ENCODE data around the gene ADSL.
"Not testable (repeated sequence)": the region's sequence is repeated elsewhere in the genome, so short reads cannot be mapped to it uniquely, and the experiment has no call there.

ADSL gene

DNA sequence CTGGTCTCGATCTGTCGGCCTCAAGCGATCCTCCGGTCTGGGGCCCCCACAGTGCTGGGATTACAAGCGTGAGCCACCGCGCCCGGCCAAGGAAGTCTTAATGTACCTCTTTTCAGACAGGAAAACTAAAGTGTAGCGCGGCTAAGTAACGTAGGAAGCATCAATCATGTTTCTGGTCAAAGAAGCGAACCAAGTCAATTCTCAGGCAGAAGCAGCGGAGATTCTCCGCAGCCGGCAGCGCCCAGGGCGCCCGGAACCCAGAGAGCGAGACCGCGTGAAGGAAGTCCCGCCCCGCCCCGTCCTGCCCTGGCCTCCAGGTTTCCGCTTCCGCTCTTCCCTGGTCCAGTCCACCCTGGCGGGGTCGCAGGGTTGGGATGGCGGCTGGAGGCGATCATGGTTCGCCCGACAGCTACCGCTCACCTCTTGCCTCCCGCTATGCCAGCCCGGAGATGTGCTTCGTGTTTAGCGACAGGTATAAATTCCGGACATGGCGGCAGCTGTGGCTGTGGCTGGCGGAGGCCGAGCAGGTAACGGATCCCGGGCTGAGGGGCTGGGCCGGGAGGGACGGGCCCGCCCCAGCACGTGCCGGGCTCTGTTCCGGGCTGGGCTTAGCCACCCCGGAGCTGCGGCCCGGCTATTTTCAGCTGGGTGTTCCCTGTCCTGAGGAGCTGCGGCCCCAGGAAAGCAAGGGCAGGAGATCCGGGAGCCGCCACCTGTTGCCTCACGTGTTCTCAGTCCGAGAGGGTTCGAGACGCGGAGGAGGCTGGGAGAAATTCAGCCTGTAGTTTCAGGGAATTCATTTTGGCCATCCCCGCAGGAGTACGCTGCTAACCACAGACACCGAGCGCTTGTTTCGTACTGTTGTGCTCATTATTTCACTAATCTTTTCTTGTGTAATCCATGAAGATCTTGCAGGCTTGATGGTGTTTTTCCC is at the start of gene ADSL:
Gene ADSL (plus strand): TSS at position 316 of the 934 bp plus-strand sequence. CDS start 59 bp downstream, at position 375.
- peak; percentile 94 for DNase-seq

DNA sequence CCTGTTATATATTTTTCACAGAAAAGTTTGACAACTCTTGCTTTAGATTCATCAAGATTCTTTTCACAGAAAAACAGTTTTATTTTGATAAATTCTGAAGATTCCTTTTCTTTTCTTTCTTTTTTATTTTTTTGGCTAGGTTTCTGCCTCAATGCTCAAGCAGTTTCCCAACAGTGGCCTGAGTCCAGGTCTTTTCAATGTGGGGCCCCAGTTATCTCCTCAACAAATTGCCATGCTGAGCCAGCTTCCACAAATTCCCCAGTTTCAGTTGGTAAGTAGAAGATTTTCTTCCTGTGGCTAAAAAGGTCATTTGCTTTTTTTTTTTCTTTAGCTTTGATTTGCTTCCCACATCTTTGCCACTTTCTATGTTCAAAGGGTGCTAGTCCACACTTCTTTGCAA is 46.0 kb upstream of the ADSL start:
- DNase-seq, result no peak

GRCh38 chr22:40300884-40301672 is 45.2 kb upstream of the ADSL start:
- DNase-seq, result no peak

- no peak for DNase-seq
Observed at GRCh38 chr22:40302149-40302548, 44.2 kb upstream of the ADSL start.

GRCh38 chr22:40305625-40306024 is 40.7 kb upstream of the ADSL start:
- no peak for DNase-seq

- no peak for DNase-seq
Observed at GRCh38 chr22:40308999-40309573, 37.2 kb upstream of the ADSL start.

GRCh38 chr22:40309631-40310030 is 36.7 kb upstream of the ADSL start:
- no peak for DNase-seq

- DNase-seq, result peak; percentile 84
Observed at GRCh38 chr22:40310081-40310767, 36.1 kb upstream of the ADSL start.

DNA sequence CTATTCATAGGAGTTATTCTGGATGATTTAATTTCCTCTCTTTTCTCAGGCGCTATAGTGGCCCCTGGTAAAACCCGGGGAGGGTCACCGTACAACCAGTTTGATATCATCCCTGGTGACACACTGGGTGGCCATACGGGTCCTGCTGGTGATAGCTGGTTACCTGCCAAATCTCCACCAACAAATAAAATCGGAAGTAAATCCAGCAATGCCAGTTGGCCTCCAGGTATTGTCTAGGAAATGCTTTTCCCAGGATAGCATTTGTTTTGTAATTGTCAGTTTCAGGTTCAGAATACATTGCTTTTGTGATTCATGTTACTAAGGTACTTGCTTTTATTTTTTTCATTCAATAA is 35.6 kb upstream of the ADSL start:
- DNase-seq, result no peak

DNA sequence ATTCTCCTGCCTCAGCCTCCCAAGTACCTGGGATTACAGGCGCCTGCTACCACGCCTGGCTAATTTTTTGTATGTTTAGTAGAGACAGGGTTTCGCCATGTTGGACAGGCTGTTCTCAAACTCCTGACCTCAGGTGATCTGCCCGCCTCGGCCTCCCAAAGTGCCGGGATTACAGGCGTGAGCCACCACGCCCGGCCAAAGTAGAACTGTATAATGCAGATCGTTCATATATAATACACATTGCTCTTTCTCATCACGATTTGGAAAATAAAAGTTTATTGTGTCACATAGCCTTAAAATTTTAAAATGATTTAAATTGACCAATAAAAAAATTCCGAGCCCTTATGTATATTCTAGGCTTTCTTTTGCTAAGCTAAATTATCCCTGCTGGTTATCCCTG is 34.7 kb upstream of the ADSL start:
- DNase-seq, result not testable (repeated sequence)

DNA sequence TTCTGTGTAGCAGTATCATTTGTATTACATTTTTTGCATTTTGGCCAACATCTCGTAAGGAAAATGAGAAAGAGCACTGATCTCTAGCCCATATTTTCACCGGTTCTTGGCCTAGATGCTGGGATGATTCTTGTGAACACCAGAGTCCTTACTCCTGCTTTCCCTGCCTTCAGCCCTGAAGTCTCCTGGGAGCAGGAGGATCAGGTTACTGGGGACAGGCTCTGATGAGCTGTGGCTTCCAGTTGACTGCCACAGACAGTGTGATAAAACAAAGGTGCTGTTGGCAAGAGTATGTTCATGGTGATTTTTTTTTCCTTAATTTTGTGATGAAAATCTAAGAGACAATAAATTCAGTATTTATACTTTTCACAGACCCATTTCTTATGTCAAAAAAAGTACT is 34.2 kb upstream of the ADSL start:
- DNase-seq, result no peak

DNA sequence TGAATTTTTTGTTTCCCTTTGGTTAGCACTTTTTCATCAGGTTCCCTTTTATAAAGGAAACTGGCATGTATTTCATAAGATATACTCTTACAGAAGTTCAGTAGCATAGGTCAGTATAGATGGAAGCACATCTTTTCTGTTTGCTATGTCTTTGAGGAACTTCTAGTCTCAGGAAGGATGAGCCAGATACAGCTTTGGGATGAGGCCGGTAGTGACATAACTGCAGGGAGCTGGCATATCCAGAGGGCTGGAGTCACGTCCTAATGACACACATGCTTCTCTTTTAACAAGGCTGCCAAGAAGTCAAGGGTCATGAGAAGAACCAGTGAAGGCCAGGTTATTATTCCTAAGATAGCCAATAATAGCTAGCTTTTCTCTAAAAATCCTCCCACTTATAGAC is 33.3 kb upstream of the ADSL start:
- no peak for DNase-seq

DNA sequence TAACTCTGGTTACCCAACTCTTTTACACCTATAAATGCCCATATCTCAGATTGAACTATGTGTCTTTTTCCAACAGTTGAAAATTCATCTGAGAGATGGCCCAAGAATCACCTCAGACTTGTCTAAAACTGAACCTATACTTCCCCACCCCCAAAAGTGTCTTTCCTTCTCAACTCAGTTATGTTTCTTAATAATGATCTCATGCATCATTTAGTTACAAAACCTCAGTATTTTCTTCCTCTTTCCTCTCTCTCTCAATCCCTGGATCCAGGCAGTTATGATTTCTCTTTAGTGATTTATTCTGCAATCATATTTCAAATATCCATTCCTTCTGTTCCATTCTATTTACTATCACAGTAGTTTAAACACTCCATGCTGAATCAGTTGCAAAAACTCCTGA is 32.3 kb upstream of the ADSL start:
- no peak for DNase-seq

DNA sequence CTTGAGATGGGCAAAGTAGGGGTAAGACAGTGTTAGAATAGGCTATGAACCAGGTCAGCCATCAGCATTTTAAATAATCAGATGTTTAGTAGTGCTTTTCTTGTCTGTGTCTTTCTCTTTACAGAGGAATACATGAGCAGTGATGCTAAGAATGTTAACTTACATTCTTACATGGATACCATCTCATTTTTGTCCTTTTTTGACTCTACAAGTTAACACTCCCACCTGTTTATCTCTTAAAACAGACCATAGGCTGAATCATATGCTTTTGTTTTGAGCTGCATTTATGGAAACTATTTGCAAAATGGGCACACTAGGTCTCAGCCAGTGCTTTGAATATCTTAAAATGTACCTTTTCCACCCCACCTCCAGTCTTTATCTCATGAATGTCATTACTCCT is 25.6 kb upstream of the ADSL start:
- no peak for DNase-seq

GRCh38 chr22:40322021-40322420 is 24.3 kb upstream of the ADSL start:
- DNase-seq, result no peak

DNA sequence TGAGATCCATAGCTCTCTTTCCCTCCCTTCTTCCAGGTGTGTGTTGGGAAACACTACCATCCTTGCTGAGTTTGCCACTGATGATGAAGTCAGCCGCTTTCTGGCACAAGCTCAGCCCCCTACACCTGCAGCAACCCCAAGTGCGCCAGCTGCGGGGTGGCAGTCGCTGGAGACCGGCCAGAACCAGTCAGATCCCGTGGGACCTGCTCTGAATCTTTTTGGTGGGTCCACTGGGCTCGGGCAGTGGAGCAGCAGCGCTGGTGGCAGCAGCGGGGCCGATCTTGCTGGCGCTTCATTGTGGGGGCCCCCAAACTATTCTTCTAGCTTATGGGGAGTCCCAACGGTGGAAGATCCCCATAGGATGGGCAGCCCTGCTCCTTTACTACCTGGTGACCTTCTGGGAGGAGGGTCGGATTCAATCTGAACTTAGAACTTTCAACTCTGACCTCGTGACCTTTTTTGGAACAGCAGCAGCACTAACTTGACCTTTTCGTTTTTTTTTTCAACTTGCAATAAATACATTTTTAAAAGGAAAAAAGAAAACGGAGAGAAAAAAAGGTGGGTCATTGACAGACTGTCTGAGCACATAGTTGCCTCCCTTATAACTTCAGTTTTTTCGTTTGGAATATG is 23.4 kb upstream of the ADSL start:
- DNase-seq, result no peak

DNA sequence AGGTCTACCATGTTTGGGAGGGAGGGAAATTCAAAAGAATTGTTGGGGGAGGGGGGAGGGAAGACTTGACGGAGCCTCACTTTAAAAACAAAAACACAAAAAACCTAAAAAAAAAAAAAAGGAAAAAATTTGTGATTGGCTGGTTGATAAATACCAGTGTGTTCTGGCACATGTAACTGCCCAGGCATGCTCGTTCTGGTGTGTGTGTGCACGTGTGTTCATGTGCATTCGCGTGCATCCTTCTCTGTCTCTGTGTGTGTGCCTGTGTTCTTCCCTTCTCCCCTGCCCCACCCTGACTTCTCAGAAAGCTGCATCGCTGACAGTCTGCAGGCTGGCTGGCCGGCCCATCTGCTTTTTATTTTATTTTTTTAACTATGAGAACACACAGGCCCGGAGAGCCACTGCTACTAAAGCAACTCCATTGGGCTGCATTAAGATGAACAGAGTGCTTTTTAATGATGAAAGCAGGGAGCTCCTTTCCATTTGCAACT is 22.6 kb upstream of the ADSL start:
- peak; percentile 69 for DNase-seq

GRCh38 chr22:40324468-40325305 is 21.6 kb upstream of the ADSL start:
- no peak for DNase-seq

DNA sequence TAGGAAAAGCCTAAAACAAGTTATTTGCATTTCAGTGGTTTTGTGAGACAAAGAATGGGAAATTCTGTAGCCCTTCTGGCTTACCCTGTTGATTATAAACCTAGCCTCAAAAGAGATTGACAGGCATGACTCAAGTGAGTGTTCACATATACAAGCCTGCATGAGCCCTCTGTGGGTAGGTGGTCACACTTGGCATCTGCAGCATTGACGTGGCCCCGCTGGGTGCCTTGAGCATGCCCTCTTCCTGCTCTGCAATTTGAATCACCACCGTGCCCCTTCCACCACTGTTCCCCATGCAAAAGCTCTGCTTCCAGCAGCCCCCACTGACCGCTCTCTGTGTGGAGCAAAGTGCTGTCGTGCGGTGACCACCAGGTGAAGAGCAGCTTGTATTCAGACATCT is 21.0 kb upstream of the ADSL start:
- no peak for DNase-seq

DNA sequence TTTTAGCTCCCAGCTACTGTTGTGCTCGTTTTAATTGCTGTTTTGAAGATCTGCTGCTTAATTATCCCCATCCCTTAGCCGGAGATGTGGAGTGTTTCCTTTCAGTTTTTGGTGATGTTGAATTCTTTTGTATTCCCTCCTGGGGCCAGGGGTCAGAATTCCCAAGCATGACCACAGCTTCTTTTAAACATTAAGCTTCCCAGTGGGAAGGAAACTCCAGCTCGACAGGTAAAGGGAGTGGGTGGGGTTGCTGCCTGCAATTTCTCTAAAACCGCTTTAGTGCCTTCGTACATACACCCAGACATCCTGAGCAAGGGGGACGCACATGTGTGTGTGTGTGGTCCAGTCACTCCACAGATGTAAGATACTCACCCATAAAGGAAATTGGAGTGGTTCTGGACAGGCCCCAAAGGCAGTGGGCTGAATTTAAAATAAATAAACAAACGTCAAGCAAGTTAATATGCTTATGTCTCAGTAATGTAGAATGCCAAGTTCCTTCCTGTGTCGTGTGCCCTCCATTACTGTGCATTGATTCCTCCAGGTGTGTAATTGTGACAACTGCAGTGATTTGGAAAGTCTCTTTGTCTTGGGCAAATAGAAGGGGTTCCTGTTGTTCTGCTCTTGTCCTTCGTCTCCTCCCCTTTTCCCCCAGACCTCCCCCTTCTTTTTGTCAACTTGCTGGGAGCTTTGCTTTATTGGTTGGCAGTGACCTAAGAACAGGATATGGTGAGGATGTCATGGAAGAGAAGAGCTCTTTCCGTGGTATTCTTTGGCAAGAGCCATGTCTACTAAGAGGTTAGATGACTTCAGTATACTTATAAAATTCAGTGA is 19.2 kb upstream of the ADSL start:
- DNase-seq, result no peak
